Nephron progenitor cell (in vitro differentiated cells): Measurements from ENCODE around the gene RXFP2.

Experiments
- DNase-seq: peaks from one replicate; pipeline ENCODE4 v3.0.0; 2021
- H3K27ac Mint-ChIP-seq: 2 replicates; pipeline ENCODE4 v1.8.0; 2021; ENCODE audit warnings: mild to moderate bottlenecking, moderate library complexity, mixed read lengths
- H3K27me3 Mint-ChIP-seq: 2 replicates; pipeline ENCODE4 v1.8.0; 2021; ENCODE audit warnings: mild to moderate bottlenecking, low read depth, mixed read lengths; ENCODE audit not compliant: poor library complexity
- H3K36me3 Mint-ChIP-seq: 2 replicates; pipeline ENCODE4 v1.8.0; 2021; ENCODE audit warnings: low read depth, mixed read lengths
- H3K4me1 Mint-ChIP-seq: 2 replicates; pipeline ENCODE4 v1.8.0; 2021; ENCODE audit warnings: mixed read lengths
- H3K4me3 Mint-ChIP-seq: 2 replicates; pipeline ENCODE4 v1.8.0; 2021; ENCODE audit warnings: mild to moderate bottlenecking, moderate library complexity, mixed read lengths
- H3K9me3 Mint-ChIP-seq: 2 replicates; pipeline ENCODE4 v1.8.0; 2021; ENCODE audit warnings: mild to moderate bottlenecking, moderate library complexity, mixed read lengths
- TF ChIP-seq, protein P1 (sequence below): fragments of 200-600 bp; sonication (generic); IDR thresholded peaks from 2 replicates; pipeline ENCODE4 v1.5.0; 2021; ENCODE audit warnings: antibody characterized with exemption

Gene RXFP2

DNA sequence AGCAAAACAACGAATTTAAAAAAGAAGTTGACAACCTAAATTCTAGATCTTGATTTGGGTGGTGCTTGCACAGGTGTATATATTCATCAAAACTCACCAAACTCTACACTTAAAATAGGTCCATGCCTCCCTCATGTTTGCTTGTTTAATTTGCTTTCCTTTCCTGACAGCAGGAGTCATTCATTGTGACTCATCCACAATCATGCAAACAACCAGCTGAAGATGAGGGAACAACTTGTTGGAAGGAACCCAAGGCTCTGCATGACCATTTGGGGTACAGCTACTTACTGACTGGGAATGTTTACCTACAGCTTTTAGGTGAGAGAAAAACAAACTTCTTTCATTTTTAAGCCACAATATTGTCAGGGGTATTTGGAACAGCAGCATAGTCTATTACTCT, 96.6 kb downstream of the RXFP2 start:
- no peak for DNase-seq
- no peak overlapping the region for H3K4me3 Mint-ChIP-seq
- no peaks in the 10 kb centered on the region for H3K4me1 Mint-ChIP-seq
- H3K9me3 Mint-ChIP-seq: peaks cover 3% of the 10 kb centered on the region
- TF ChIP-seq, protein P1, sequence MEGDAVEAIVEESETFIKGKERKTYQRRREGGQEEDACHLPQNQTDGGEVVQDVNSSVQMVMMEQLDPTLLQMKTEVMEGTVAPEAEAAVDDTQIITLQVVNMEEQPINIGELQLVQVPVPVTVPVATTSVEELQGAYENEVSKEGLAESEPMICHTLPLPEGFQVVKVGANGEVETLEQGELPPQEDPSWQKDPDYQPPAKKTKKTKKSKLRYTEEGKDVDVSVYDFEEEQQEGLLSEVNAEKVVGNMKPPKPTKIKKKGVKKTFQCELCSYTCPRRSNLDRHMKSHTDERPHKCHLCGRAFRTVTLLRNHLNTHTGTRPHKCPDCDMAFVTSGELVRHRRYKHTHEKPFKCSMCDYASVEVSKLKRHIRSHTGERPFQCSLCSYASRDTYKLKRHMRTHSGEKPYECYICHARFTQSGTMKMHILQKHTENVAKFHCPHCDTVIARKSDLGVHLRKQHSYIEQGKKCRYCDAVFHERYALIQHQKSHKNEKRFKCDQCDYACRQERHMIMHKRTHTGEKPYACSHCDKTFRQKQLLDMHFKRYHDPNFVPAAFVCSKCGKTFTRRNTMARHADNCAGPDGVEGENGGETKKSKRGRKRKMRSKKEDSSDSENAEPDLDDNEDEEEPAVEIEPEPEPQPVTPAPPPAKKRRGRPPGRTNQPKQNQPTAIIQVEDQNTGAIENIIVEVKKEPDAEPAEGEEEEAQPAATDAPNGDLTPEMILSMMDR: no peak
- H3K36me3 Mint-ChIP-seq: no peaks in the 10 kb centered on the region
- peaks cover 19% of the 10 kb centered on the region for H3K27me3 Mint-ChIP-seq
- H3K27ac Mint-ChIP-seq: no peak overlapping the region

DNA sequence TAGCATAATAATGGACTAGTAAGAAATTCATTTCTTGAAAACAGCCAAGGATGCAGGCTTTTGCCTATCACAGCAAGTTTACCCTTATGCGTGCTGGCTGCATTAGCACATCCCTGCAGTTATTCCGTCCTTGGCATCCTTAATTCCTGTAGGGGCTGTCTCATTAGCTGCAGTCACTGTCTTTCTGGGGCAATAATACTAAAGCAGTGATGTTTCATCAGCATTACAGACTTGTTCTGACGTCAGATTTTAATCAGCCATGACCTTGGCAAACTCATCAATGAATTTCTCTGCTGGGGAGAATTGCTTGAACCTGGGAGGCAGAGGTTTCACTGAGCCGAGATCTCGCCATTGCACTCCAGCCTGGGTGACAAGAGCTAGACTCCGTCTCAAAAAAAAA, 103.7 kb downstream of the RXFP2 start:
- H3K9me3 Mint-ChIP-seq: no peaks in the 10 kb centered on the region
- no peak overlapping the region for H3K27ac Mint-ChIP-seq
- H3K4me1 Mint-ChIP-seq: peaks cover 4% of the 10 kb centered on the region
- DNase-seq: no peak
- TF ChIP-seq, protein P1: no peak
- H3K4me3 Mint-ChIP-seq: no peak overlapping the region
- no peaks in the 10 kb centered on the region for H3K36me3 Mint-ChIP-seq
- peaks cover 83% of the 10 kb centered on the region for H3K27me3 Mint-ChIP-seq

DNA sequence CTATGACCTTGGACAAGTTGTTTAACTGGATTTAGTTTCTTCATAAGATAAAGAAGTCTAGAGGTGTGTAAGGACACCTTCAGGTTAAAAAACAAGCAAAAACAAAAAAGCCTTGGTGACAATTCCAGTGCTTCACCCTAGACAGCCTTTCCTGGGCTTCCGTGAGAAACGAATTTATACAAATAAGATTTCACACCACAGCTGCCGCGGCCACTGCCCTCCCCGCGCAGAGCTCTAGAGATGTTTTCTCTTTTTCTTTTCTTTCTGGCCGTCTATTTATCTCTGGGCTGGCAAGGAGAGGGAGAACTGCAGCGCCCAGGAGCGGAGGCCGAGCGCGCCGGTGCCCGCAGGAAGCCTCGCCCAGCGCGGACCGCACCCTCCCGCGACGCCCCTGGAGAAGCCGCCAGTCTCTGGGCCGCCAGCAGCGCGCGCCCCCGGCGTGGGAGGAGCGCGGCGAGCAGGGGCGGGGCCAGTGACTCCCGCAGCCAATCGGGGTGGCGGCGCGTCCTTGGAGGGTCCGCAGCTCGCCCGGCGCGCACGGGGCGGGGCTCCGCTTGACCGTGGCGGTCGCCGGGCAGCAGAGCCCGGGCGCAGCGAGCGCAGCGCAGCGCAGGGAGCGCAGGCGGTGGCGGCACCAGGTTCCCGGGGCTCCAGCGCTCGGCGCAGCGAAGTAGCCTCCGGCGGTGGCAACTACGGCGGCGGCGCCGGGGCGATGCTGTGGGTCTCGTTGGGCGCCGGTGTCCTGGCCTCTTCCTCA, 107.0 kb downstream of the RXFP2 start:
- peaks cover 94% of the 10 kb centered on the region for H3K27me3 Mint-ChIP-seq
- H3K9me3 Mint-ChIP-seq: no peaks in the 10 kb centered on the region
- TF ChIP-seq, protein P1: no peak
- peak overlapping the region; percentile 85 for H3K4me3 Mint-ChIP-seq
- peak; percentile 96 for DNase-seq
- no peaks in the 10 kb centered on the region for H3K36me3 Mint-ChIP-seq
- no peak overlapping the region for H3K27ac Mint-ChIP-seq
- H3K4me1 Mint-ChIP-seq: peaks cover 4% of the 10 kb centered on the region

DNA sequence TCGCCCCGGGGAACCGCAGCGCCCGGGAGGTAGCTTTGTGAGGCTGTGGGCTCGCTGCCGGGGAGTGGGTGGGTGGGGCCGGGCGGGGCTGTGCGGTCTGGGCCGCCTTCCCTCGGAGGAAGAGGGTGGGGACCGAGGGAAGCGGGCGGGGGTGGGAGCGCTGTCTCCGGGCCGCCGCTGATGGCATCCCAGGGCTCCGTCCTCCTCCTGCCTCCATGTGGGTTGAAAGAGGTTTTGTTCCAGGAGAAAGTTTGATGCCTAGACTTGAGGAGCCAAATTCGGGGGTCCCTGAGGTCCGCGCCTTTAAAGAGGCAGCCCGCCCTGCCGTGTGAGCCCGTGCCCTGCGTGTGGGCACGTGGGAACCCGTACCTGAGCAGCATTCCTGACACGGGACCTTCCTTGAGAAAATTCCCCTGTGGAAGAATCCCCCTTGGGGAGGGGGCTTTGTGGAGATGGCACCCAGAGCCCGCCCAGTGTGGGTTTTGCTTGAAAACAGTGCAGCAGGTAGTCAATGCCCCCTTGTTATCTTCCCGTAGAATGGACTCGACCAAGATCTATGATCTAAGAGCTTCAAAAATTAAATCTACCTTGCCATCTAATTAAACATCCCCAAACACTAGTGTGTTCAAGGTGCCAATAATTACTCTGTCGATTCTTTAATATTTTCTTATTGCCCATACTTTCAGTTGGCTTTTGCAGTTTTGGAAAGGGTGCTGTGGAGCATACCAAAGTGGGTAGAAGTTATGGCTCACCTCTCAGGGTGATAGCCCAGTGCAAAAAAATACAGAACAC, 107.8 kb downstream of the RXFP2 start:
- H3K4me1 Mint-ChIP-seq: peaks cover 4% of the 10 kb centered on the region
- no peak for DNase-seq
- H3K27ac Mint-ChIP-seq: no peak overlapping the region
- H3K4me3 Mint-ChIP-seq: peak overlapping the region; percentile 78
- H3K36me3 Mint-ChIP-seq: no peaks in the 10 kb centered on the region
- no peaks in the 10 kb centered on the region for H3K9me3 Mint-ChIP-seq
- H3K27me3 Mint-ChIP-seq: peaks cover 92% of the 10 kb centered on the region
- TF ChIP-seq, protein P1: no peak

DNA sequence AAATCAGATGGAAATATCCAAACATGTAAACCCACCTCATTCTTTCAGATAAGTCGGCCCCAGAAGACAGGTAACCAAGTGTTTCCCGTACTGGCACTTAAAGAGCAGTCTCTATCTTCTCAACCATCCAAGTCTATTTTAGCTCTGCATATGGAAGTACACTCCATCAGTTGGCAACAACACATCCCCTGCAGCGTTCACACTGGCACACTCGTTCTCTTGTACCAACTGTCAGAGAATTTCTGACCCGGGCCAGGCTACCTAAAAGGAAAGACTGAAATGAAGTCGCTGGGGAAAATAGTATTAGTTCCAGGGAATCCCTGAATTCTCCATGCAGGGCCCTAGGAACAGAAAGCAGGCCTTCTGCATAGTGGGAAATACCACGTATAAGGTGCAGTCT, 109.3 kb downstream of the RXFP2 start:
- Mint-ChIP-seq H3K27me3 (peaks cover 79% of the 10 kb centered on the region), H3K36me3 (no peaks in the 10 kb centered on the region), H3K4me3 (peak overlapping the region; percentile 78), H3K27ac (no peak overlapping the region), H3K9me3 (no peaks in the 10 kb centered on the region), H3K4me1 (peaks cover 4% of the 10 kb centered on the region)
- no peak for DNase-seq
- TF ChIP-seq, protein P1: no peak
